NCI-H2196 (cell line): Measurements from ENCODE around the gene LIN7C.
"Not testable (repeated sequence)": the region's sequence is repeated elsewhere in the genome, so short reads cannot be mapped to it uniquely, and the experiment has no call there.

Source experiments
- DNase-seq: peaks from one replicate; lab custom pipeline; 2025; ENCODE audit not compliant: unreplicated experiment; lab: John Stamatoyannopoulos, UW

LIN7C gene, protein sequence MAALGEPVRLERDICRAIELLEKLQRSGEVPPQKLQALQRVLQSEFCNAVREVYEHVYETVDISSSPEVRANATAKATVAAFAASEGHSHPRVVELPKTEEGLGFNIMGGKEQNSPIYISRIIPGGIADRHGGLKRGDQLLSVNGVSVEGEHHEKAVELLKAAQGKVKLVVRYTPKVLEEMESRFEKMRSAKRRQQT

DNA sequence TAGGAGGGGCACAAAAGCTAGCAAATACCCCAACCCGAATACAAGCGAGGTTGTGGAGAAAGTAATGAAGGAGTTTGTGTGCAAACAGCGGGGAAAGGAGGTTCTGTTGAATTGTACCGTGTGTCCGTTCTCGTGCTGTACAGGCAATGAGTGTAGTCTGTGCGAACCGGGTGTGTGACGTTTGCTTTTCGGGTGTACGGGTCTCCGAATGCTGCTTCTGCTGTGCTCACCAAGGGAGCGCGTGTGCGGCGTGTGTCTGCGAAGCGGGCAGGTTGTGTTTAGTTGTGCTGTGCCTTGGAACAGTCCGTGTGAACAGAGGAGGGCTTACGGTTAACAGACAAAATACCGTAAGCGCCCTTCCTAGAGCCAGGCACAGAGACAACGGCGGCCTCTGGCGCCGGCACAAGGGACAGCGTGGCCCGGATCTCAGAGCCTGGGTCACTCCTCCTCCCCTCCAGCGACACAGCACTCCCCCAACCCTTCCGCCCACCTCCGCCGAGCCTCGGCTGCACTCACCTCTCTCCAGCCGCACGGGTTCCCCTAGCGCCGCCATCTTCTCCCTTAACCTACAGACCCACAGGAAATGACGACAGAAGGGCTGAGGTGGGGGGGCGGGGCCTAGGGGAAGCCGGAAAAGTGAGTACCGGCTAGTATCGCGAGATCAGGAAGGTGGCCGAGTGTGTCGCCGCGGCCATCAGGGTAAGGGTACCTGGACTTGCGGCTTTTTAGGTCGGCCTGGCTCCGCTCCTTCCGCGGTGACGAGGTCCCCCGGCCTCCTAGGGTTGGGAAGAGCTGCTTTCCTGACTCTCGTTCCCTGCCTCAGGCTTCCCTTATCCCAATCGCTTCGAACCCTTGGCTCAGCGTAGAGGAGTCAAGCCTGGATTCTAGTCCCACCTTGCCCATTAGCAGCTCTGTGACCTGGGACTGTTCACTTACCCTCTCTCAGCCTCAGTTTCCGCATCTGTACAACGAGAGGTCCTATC, at the start of gene LIN7C:
Gene LIN7C, minus strand, starts transcription at position 570 of the 983 bp plus-strand sequence. Its CDS starts 17 bp downstream, at position 553.
- DNase-seq: peak; percentile 92

DNA sequence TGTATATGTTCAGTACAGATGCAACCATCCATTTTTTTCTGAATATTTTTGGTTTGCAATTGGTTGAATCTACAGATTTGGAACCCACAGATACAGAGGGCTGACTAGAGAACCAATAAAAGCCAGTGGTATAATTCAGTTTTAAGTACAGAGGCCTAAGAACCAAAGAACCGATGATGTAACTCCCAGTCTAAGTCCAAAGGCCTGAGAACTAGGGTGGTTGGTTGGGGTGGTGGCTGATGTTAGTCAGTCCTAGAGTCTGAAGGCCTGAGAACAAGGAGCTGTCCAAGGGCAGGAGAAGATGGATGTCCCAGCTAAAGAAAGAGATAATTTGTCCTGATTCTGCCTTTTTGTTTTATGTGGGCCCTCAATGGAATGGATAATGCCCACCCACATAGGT, 48.7 kb upstream of the LIN7C start:
- DNase-seq: no peak

DNA sequence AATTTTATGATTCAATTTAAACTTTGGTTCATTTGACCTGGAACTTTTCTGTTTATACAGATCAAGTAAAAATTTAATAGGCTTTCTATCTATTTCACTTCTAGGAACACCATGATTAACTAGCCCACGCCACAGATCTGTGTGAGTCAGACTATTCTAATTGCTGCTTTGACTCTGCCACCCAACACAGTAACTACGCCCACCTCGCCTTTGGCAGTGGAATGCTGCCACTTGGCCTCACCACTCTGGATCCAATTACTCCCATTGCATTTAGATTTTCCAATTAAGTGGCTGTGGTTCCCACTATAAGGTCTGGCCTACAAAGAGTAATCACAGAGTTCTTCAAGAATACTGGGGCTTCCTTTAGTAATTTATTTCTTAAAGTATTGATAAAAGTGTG, 46.6 kb upstream of the LIN7C start:
- no peak for DNase-seq

DNA sequence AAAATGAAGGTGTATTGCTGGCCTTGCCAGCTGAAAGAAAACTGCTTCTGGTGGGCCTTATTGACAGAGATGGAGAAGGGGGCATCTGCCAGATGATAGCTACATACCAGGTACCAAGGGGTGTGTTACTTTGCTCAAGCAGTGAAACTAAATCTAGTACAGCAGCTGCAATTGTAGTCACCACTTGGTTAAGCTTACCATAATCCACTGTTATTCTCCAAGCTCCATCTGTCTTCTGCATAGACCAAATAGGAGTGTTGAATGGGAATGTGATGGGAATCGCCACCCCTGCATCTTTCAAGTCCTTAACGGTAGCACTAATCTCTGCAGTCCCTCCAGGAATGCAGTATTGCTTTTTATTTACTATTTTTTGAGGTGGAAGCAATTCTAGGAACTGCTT, 45.8 kb upstream of the LIN7C start:
- no peak for DNase-seq

GRCh38 chr11:27551127-27551526, 44.6 kb upstream of the LIN7C start:
- DNase-seq: no peak

GRCh38 chr11:27545946-27546345, 39.4 kb upstream of the LIN7C start:
- DNase-seq: no peak

DNA sequence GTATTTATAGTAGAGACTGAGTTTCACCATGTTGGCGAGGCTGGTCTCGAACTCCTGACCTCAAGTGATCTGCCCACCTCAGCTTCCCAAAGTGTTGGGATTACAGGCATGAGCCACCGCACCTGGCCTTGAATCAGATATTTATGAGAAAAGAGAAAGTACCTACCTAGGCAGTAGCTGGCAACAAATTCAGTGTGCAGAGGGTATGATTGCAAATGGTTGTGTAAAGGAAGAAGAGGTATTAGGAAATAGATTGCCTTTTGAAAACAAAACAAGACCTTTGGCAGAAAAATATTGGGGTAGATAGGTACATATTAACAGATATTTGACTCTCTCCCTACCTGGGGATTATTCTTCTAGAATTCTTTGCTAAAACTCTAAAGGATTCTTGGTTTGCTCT, 38.5 kb upstream of the LIN7C start:
- no peak for DNase-seq

DNA sequence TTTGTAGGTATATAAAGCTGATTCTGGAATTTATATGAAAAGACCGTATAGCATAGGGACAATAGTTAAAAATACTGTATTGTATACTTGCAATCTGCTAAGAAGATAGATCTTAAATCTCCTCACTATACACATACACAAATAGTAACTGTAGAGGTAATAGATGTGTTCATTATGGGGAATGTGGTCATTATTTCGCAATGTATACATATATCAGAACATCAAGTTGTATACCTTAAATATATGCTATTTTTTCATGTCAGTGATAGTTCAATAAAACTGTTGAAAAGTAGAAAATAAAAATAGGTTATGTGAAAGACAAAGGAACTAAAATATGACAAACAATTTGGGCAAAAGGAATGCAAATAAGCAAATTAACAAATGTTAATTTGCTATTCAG, 35.2 kb upstream of the LIN7C start:
- no peak for DNase-seq

- no peak for DNase-seq
Observed at GRCh38 chr11:27540051-27540450, 33.5 kb upstream of the LIN7C start.

- DNase-seq: no peak
Observed at GRCh38 chr11:27535103-27535502, 28.5 kb upstream of the LIN7C start.

DNA sequence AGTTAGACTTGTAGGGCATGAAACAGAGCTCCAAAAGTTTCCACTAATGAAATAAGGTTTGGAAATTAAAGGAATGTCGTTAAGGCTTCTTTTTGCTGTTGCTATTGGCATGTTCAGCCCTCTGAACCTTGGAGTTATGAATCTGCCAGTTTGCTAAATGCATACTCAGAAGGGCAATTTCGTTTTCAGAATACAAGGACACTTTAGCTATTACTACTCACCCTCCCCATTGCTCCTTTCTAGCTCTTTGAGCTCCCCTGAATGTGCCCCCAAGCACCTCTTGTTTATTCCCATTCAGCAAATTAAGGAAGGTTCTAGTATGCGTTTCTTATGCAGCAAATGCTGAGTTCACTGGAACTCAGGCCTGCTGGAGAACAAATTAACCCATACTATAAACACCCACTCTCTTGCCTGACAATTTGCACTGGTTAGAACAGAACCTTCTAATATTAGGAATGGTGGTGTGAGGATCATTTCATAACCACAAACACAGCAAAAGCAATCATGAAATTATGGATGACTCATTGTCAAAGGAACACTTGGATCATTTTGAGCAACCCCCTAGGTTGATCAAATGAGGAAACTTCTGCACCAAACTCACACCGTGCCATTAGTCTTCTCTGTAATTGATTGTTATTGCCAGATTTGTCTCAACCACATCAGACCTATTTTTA, 26.2 kb upstream of the LIN7C start:
- DNase-seq: no peak

GRCh38 chr11:27528712-27529111, 22.1 kb upstream of the LIN7C start:
- DNase-seq: no peak

GRCh38 chr11:27526535-27526934, 20.0 kb upstream of the LIN7C start:
- no peak for DNase-seq

DNA sequence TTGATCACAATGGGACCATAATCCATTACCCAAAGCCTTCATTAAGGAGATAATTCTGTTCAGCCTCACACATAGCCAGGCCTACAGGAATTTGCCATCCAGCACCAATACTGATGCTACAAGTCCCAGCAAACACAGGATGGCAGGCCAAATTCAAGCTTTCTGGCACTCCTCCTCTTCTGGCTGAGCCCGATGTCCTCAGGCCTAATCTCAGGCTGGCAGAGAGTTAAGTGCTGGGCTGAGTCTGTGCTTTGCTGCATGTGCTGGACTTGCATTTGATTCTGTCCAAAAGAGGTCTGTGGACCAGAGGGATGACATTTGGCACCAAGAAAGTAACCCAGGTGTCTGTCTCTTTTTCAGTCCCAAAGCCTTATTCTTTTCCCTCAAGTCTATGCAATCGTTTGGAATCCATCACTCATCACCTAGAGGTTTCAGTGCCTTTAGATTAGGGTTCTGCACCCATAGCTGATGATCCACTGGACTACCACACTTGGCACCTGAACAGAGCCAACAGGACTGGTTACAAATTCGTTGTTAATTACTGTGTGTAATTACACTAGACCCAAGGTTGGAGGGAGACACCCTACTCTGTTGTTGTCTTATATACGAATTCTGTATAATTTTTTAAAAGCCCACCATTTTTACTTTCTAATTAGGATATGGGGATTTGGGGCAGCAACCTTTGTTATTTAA, 19.4 kb upstream of the LIN7C start:
- no peak for DNase-seq

- no peak for DNase-seq
Observed at GRCh38 chr11:27524155-27524554, 17.6 kb upstream of the LIN7C start.

DNA sequence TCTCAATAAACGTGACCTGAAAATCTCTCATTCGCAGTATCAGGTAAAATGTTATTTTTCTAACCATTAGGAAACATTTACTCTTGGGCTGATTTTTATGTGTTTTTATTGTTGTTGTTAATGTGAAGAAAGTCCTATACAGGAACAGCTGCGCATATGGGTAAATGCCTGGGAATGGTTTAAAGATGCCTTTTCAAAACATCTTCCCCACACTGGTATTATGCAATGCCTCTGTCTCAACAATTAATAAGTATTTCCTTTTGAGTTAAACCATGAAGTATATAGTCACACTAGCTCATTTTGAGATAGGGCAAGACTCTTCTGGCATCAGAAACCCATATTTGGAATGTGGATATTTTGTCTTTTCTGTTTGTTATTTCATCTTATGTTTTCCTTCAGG, 13.7 kb upstream of the LIN7C start:
- DNase-seq: no peak

DNA sequence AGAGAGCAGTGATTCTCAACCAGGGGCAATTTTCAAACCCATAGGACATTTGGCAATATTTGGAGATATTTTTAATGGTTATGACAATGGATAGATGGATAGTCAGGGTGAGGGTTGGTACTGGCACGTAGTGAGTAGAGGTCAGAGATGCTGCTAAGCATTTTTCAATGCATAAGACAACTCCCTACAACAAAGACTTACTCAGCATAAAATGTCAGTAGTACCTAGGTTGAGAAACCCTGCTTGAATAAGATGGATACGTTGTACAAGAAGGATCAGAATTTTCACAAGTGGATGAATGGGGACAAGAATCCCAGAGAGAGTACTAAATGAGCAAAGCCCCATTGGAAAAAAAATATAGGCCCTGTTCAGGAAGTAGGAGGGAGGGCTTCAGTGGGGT, 11.9 kb upstream of the LIN7C start:
- DNase-seq: no peak

DNA sequence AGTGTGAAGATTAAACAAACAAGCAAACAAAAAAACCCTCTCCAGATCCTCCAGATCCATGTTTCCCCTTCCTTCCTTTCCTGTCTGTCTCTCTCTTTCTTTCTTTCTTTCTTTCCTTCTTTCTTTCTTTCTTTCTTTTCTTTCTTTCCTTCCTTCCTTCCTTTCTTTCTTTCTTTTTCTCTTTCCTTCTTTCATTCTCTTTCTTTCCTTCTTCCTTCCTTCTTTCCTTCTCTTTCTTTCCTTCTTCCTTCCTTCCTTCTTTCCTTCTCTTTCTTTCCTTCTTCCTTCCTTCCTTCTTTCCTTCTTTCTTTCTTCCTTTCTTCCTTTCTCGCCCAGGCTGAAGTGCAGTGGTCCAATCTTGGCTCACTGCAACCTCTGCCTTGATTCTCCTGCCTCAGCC, 10.9 kb upstream of the LIN7C start:
- DNase-seq: not testable (repeated sequence)

- DNase-seq: no peak
Observed at GRCh38 chr11:27514558-27514957, 8.0 kb upstream of the LIN7C start.

DNA sequence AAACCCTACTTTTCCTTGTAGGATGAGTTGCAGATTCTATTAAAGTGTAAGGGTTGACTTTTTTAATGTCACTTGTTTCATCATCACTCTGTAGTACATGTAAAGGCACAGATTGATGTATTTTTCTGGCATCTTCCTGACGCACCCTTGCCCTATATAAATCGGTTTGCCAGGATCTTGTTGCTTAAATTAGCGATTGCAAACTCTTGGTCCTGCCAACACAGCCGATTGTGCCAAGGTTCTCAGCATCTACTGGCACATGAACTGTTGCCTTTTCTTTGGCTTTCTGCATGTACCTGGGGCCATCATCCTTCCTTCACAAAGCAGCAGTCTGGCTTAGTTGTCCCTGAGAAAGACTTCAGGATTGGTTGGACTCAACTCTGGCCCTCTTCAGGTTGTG, 7.5 kb upstream of the LIN7C start:
- DNase-seq: no peak

DNA sequence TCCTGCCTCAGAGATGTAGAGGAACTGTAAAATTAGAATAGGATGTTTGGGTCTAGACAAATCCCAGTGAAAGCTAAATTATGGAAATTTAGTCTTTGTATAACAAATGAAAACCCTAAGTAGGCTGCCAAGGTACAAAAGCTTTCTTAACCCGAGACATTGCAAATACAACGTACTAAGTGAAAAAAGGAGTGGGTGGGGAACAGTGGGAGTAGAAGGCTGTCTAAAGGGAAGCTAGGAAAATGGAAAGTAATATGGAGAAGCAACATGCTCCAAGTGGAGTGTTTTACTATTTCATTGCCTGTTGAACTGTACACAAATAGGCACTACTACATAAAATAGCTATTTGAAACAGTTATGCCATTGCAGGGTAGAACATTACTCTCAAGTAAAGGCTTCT, 6.8 kb upstream of the LIN7C start:
- no peak for DNase-seq
